Stimulated activated CD8-positive, alpha-beta memory T cell treated with anti-CD3 and anti-CD28 coated beads, Interleukin-15, amount 100 ng/mL, for 24 hours (primary cell): ENCODE measurements around the gene FAM174B.
"Not testable (repeated sequence)": the region's sequence is repeated elsewhere in the genome, so short reads cannot be mapped to it uniquely, and the experiment has no call there.

ENCODE experiments used
- DNase-seq: peaks from one replicate; pipeline ENCODE4 v3.0.0-alpha.2; 2020; ENCODE audit warnings: low read depth

Gene FAM174B

GRCh38 chr15:92617549-92618520, 37.7 kb downstream of the FAM174B start:
- DNase-seq: no peak

- DNase-seq: no peak
These were observed 38.7 kb downstream of the FAM174B start for GRCh38 chr15:92616621-92617548.

- no peak for DNase-seq
These were observed 40.5 kb downstream of the FAM174B start for GRCh38 chr15:92614791-92615785.

GRCh38 chr15:92614301-92614700, 41.3 kb downstream of the FAM174B start:
- DNase-seq: no peak

GRCh38 chr15:92613841-92614240, 41.7 kb downstream of the FAM174B start:
- no peak for DNase-seq

GRCh38 chr15:92612891-92613290, 42.7 kb downstream of the FAM174B start:
- DNase-seq: no peak

GRCh38 chr15:92611995-92612745, 43.4 kb downstream of the FAM174B start:
- no peak for DNase-seq

GRCh38 chr15:92611150-92611549, 44.4 kb downstream of the FAM174B start:
- DNase-seq: no peak

GRCh38 chr15:92610101-92610520, 45.5 kb downstream of the FAM174B start:
- DNase-seq: no peak

- no peak for DNase-seq
These were observed 46.5 kb downstream of the FAM174B start for GRCh38 chr15:92608866-92609700.

- not testable (repeated sequence) for DNase-seq
These were observed 48.8 kb downstream of the FAM174B start for GRCh38 chr15:92606836-92607150.

- no peak for DNase-seq
These were observed 49.3 kb downstream of the FAM174B start for GRCh38 chr15:92606126-92606835.

GRCh38 chr15:92605225-92605944, 50.2 kb downstream of the FAM174B start:
- no peak for DNase-seq

GRCh38 chr15:92603743-92604470, 51.7 kb downstream of the FAM174B start:
- no peak for DNase-seq

- no peak for DNase-seq
These were observed 52.3 kb downstream of the FAM174B start for GRCh38 chr15:92603278-92603677.

- no peak for DNase-seq
These were observed 53.3 kb downstream of the FAM174B start for GRCh38 chr15:92602267-92602593.

- no peak for DNase-seq
These were observed 53.8 kb downstream of the FAM174B start for GRCh38 chr15:92601592-92602266.
